RPMI7951 (cell line): ENCODE measurements around the gene AQP11. TPM values are rescaled to one million over a fixed set of nuclear protein-coding genes. Genes with fewer than 3 reads are reported as not detected.
"Not testable (repeated sequence)": the region's sequence is repeated elsewhere in the genome, so short reads cannot be mapped to it uniquely, and the experiment has no call there.

Experiments used
- DNase-seq: peaks from one replicate; pipeline ENCODE4 v3.0.0-alpha.2; 2012; ENCODE audit warnings: low read depth
- total RNA-seq: library from RNA; depleted of rRNA; stranded (reverse); fragments of >200 nt; shearing (Covaris generic); gene quantifications from 2 replicates; pipeline ENCODE4 v1.2.3, GENCODE V29; 2014; rRNA removed

Gene AQP11
- 1.6 and 2.8 TPM in 2 replicates for total RNA-seq

GRCh38 chr11:77589521-77590193 lies at the start of gene AQP11:
Gene AQP11, plus strand, starts transcription at chr11:77589953. Its CDS starts 40 bp downstream, at chr11:77589993.
- peak; percentile 85 for DNase-seq

- no peak for DNase-seq
Observed at GRCh38 chr11:77542296-77542695, 47.5 kb upstream of the AQP11 start.

- no peak for DNase-seq
Observed at GRCh38 chr11:77547047-77547836, 42.5 kb upstream of the AQP11 start.

- peak; percentile 59 for DNase-seq
Observed at GRCh38 chr11:77547863-77548551, 41.7 kb upstream of the AQP11 start.

GRCh38 chr11:77548552-77549445 lies 41.0 kb upstream of the AQP11 start:
- no peak for DNase-seq

GRCh38 chr11:77551426-77551825 lies 38.3 kb upstream of the AQP11 start:
- DNase-seq = not testable (repeated sequence)

GRCh38 chr11:77557553-77557952 lies 32.2 kb upstream of the AQP11 start:
- DNase-seq = peak; percentile 51

- no peak for DNase-seq
Observed at GRCh38 chr11:77558380-77558779, 31.4 kb upstream of the AQP11 start.

- DNase-seq = peak; percentile 82
Observed at GRCh38 chr11:77559686-77560401, 29.9 kb upstream of the AQP11 start.

- DNase-seq = peak; percentile 82
Observed at GRCh38 chr11:77560605-77561004, 29.1 kb upstream of the AQP11 start.

GRCh38 chr11:77561257-77561656 lies 28.5 kb upstream of the AQP11 start:
- no peak for DNase-seq

GRCh38 chr11:77568306-77568705 lies 21.4 kb upstream of the AQP11 start:
- DNase-seq = no peak

- no peak for DNase-seq
Observed at GRCh38 chr11:77568916-77569675, 20.7 kb upstream of the AQP11 start.

GRCh38 chr11:77569676-77570070 lies 20.1 kb upstream of the AQP11 start:
- no peak for DNase-seq

- DNase-seq = not testable (repeated sequence)
Observed at GRCh38 chr11:77570896-77571295, 18.9 kb upstream of the AQP11 start.

GRCh38 chr11:77575428-77575827 lies 14.3 kb upstream of the AQP11 start:
- not testable (repeated sequence) for DNase-seq

- peak; percentile 60 for DNase-seq
Observed at GRCh38 chr11:77580712-77581337, 8.9 kb upstream of the AQP11 start.

- no peak for DNase-seq
Observed at GRCh38 chr11:77589181-77589520, 602 bp upstream of the AQP11 start.

- DNase-seq = peak; percentile 2
Observed at GRCh38 chr11:77590194-77590782, 535 bp downstream of the AQP11 start.
